Tibial artery (tissue), 4 donors: ENCODE measurements around the gene MEX3D.

Source experiments
- DNase-seq, 2 donors: peaks; one replicate each; pipeline ENCODE4 v3.0.0-alpha.2; 2019
- H3K27ac ChIP-seq, 2 donors: fragments of 200-600 bp; sonication (generic) in 1 of 2; 1 replicate in 1 of 2; 2 replicates in 1 of 2; pipeline ENCODE4 v1.5.1; 2018 to 2019; ENCODE audit warnings: mild to moderate bottlenecking in 1 of 2
- H3K27me3 ChIP-seq, 2 donors: fragments of 200-600 bp; sonication (generic) in 1 of 2; one replicate each; pipeline versions ENCODE4 v1.5.1 to v1.6.0; 2016 to 2019
- H3K36me3 ChIP-seq, 3 donors: fragments of 200-600 bp; sonication (generic) in 2 of 3; one replicate each; pipeline ENCODE4 v1.5.1; 2016 to 2019; ENCODE audit warnings: mild to moderate bottlenecking in 2 of 3
- H3K4me1 ChIP-seq, 4 donors: fragments of 200-600 bp; sonication (generic) in 2 of 4; 1 replicate in 3 of 4; 2 replicates in 1 of 4; pipeline ENCODE4 v1.5.1; 2016 to 2019
- H3K4me3 ChIP-seq, 2 donors: fragments of 200-600 bp; sonication (generic) in 1 of 2; 1 replicate in 1 of 2; 2 replicates in 1 of 2; pipeline ENCODE4 v1.5.1; 2018 to 2019; ENCODE audit warnings: mild to moderate bottlenecking in 2 of 2
- H3K9me3 ChIP-seq, 3 donors: fragments of 200-600 bp; sonication (generic) in 1 of 3; one replicate each; pipeline ENCODE4 v1.5.1; 2016 to 2019
- intact Hi-C: fragments of 100-400 bp; cut with DNase I; formaldehyde crosslinking; loops from one replicate; pipeline ENCODE4 v1.15.0; 2023; ENCODE audit warnings: low total_unique reads
- TF ChIP-seq, protein P1 (sequence below), 2 experiments: fragments of 200-600 bp in 1 of 2; fragments of 450-650 bp in 1 of 2; IDR thresholded peaks; one replicate each; pipeline ENCODE4 v1.5.1; 2017 to 2019; ENCODE audit warnings: antibody characterized with exemption in 2 of 2, mild to moderate bottlenecking in 1 of 2, moderate library complexity in 1 of 2

The MEX3D gene

DNA sequence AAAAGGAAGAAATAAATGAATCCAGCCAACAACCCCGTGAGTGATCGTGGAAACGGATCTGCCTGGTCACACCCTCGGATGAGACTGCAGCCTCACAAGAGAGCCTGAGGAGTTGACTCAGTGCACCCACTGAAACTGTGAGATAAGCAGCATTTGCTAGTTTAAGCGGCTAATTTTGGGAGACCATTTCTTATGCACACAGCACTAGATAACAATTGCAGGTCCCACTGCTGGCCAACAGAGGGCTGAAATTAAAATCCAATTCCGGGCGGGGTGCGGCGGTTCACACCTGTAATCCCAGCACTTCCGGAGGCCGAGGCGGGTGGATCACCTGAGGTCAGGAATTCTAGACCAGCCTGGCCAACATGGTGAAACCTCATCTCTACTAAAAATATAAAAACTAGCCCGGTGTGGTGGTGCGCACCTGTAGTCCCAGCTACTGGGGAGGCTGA is 33.5 kb upstream of the MEX3D start:
- intact Hi-C loops = no loop called here

GRCh38 chr19:1599460-1599846 is 31.3 kb upstream of the MEX3D start:
- H3K4me1 ChIP-seq = peaks cover 0 to 24% (median 17%) of the 10 kb centered on the region in 4 donors
- H3K4me3 ChIP-seq = no peak overlapping the region
- TF ChIP-seq, protein P1, sequence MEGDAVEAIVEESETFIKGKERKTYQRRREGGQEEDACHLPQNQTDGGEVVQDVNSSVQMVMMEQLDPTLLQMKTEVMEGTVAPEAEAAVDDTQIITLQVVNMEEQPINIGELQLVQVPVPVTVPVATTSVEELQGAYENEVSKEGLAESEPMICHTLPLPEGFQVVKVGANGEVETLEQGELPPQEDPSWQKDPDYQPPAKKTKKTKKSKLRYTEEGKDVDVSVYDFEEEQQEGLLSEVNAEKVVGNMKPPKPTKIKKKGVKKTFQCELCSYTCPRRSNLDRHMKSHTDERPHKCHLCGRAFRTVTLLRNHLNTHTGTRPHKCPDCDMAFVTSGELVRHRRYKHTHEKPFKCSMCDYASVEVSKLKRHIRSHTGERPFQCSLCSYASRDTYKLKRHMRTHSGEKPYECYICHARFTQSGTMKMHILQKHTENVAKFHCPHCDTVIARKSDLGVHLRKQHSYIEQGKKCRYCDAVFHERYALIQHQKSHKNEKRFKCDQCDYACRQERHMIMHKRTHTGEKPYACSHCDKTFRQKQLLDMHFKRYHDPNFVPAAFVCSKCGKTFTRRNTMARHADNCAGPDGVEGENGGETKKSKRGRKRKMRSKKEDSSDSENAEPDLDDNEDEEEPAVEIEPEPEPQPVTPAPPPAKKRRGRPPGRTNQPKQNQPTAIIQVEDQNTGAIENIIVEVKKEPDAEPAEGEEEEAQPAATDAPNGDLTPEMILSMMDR (IDR thresholded peaks at IDR 0.05) = no peak
- no peaks in the 10 kb centered on the region for H3K27me3 ChIP-seq
- no peak for DNase-seq
- peaks cover 20 to 65% (median 42%) of the 10 kb centered on the region in 3 donors for H3K36me3 ChIP-seq
- no peaks in the 10 kb centered on the region for H3K9me3 ChIP-seq
- intact Hi-C loops = no loop called here
- H3K27ac ChIP-seq = no peak overlapping the region

More for the DNA sequence above, 33.5 kb upstream of the MEX3D start:
- TF ChIP-seq, protein P1 (IDR thresholded peaks at IDR 0.05) = no peak
- Histone ChIP-seq H3K36me3 (peaks cover 17 to 43% (median 39%) of the 10 kb centered on the region in 3 donors), H3K4me1 (peaks cover 0 to 36% (median 28%) of the 10 kb centered on the region in 4 donors), H3K27me3 (no peaks in the 10 kb centered on the region), H3K9me3 (no peaks in the 10 kb centered on the region), H3K4me3 (no peak overlapping the region), H3K27ac (no peak overlapping the region)
- DNase-seq = no peak

DNA sequence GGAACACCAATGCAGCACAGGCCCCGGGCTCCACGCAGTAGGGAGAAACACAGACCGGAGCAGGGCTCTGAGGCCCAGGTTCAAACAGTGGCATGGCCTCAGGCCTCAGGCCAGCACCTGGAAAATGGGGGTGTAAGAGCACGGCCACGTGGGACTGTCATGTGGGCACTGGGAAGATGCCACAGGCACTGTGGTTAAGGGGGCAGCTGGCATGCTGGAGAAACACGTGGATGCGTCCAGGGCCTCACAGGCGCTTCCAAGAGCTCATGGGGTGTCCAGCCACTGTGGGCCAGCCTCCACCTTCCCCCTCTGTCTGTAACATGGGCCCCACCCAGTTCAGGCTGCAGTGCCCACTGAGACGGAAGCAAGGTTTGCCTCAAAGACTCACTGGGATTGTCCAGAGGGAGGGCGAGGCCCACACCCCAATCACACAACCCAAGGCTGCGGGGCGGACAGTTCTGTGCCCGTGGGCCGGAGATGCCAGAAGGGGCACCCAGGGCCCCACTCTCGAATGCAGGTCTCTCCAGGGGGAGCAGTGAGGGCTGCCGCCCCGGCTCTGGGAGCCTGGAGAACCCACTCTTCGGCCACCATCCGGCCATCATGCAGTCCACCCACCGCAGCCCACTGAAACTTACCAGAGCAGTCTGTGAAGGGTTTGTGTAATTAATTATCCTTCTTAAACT is 30.8 kb upstream of the MEX3D start:
- Histone ChIP-seq H3K27me3 (no peaks in the 10 kb centered on the region), H3K9me3 (no peaks in the 10 kb centered on the region), H3K4me1 (peaks cover 0 to 19% (median 12%) of the 10 kb centered on the region in 4 donors), H3K36me3 (peaks cover 20 to 67% (median 42%) of the 10 kb centered on the region in 3 donors), H3K4me3 (no peak overlapping the region), H3K27ac (no peak overlapping the region)
- DNase-seq = no peak
- intact Hi-C loops = no loop called here
- TF ChIP-seq, protein P1 (IDR thresholded peaks at IDR 0.05) = no peak

GRCh38 chr19:1593501-1593772 is 25.3 kb upstream of the MEX3D start:
- Histone ChIP-seq H3K36me3 (peaks cover 16 to 42% (median 22%) of the 10 kb centered on the region in 3 donors), H3K4me1 (peaks cover 0 to 33% (median 23%) of the 10 kb centered on the region in 4 donors), H3K4me3 (peak overlapping the region; percentile 58 to 71), H3K9me3 (no peaks in the 10 kb centered on the region), H3K27me3 (no peaks in the 10 kb centered on the region), H3K27ac (peak overlapping the region in 1 of 2 donors; percentile 72)
- TF ChIP-seq, protein P1 (IDR thresholded peaks at IDR 0.05) = no peak
- intact Hi-C loops = no loop called here
- DNase-seq = no peak

GRCh38 chr19:1592755-1593500 is 24.8 kb upstream of the MEX3D start, which contains the start of gene MBD3:
Gene MBD3, minus strand, starts transcription at chr19:1592865. Its CDS starts 234 bp downstream, at chr19:1592631.
- peaks cover 0 to 33% (median 23%) of the 10 kb centered on the region in 4 donors for H3K4me1 ChIP-seq
- H3K9me3 ChIP-seq = no peaks in the 10 kb centered on the region
- TF ChIP-seq, protein P1 (IDR thresholded peaks at IDR 0.05) = peak; percentile 17 to 43
- H3K36me3 ChIP-seq = peaks cover 11 to 37% (median 17%) of the 10 kb centered on the region in 3 donors
- peak within 1 kb of the TSS; percentile 58 to 71 for H3K4me3 ChIP-seq
- H3K27ac ChIP-seq = peak within 1 kb of the TSS; percentile 83 to 89
- intact Hi-C loops = no loop called here
- no peaks in the 10 kb centered on the region for H3K27me3 ChIP-seq
- DNase-seq = peak; percentile 90 to 96
